Activated CD4-positive, alpha-beta T cell treated with anti-CD3 and anti-CD28 coated beads, Interleukin-2, amount 10 ng/mL, durations not matched to agents 24 days and 14 days (primary cell): ENCODE results near the gene SSBP2. TPM values are rescaled to one million over a fixed set of nuclear protein-coding genes. Genes with fewer than 3 reads are reported as not detected.
A peak's percentile ranks its signal among the peaks of the same experiment; 100 is the strongest.

ENCODE experiments used
- DNase-seq: peaks from one replicate; pipeline ENCODE4 v3.0.0; 2022
- H3K27ac Mint-ChIP-seq: one replicate; pipeline ENCODE4 v1.8.0; 2022; ENCODE audit warnings: mild to moderate bottlenecking, mixed read lengths
- H3K27me3 Mint-ChIP-seq: one replicate; pipeline ENCODE4 v1.8.0; 2022; ENCODE audit warnings: mixed read lengths
- H3K36me3 Mint-ChIP-seq: one replicate; pipeline ENCODE4 v1.8.0; 2022; ENCODE audit warnings: low read depth, mild to moderate bottlenecking, mixed read lengths
- H3K4me1 Mint-ChIP-seq: one replicate; pipeline ENCODE4 v1.8.0; 2021; ENCODE audit warnings: mixed read lengths
- H3K4me3 Mint-ChIP-seq: one replicate; pipeline ENCODE4 v1.8.0; 2022; ENCODE audit warnings: mild to moderate bottlenecking, moderate library complexity, mixed read lengths
- H3K9me3 Mint-ChIP-seq: one replicate; pipeline ENCODE4 v1.8.0; 2021; ENCODE audit warnings: mixed read lengths
- intact Hi-C: fragments of 100-400 bp; cut with micrococcal nuclease; formaldehyde crosslinking; loops from one replicate; pipeline ENCODE4 v1.15.1; 2023
- total RNA-seq: library from RNA; stranded (reverse); gene quantifications from 2 replicates; pipeline ENCODE4 v1.2.3, GENCODE V29; 2022

The SSBP2 gene
- total RNA-seq, 1 donor from 2014 or later = 13.1 TPM

- Mint-ChIP-seq H3K27ac (no peak overlapping the region), H3K4me1 (peaks cover 10% of the 10 kb centered on the region), H3K9me3 (peaks cover 6% of the 10 kb centered on the region), H3K4me3 (no peak overlapping the region), H3K36me3 (no peaks in the 10 kb centered on the region), H3K27me3 (no peaks in the 10 kb centered on the region)
- DNase-seq = no peak
- intact Hi-C loops = no loop called here
These were observed 11.1 kb upstream of the SSBP2 start for GRCh38 chr5:81761970-81762369.

- H3K4me1 Mint-ChIP-seq = peaks cover 10% of the 10 kb centered on the region
- DNase-seq = no peak
- intact Hi-C loops = no loop called here
- H3K9me3 Mint-ChIP-seq = peaks cover 6% of the 10 kb centered on the region
- no peak overlapping the region for H3K4me3 Mint-ChIP-seq
- H3K36me3 Mint-ChIP-seq = no peaks in the 10 kb centered on the region
- H3K27me3 Mint-ChIP-seq = no peaks in the 10 kb centered on the region
- H3K27ac Mint-ChIP-seq = no peak overlapping the region
These were observed 10.4 kb upstream of the SSBP2 start for GRCh38 chr5:81761270-81761669.

DNA sequence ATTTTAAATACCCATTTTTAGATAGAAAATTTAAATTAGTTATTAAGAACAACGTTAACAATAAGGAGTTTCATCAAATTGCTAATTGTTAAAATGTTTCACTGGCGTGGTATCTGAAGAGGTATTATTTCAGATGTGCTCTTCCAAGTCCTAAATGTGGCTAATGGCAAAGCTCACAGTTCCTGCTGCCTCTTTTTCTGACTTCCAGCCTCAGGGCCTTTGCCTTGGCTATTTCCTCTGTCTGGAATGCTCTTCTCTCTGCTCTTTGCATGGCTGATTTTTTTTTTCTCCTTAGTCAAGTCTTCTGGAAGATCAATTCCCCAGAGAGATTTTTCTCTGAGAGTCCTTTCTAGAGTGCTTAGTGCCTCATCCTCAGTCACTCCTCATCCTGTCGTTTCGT is 9.6 kb upstream of the SSBP2 start:
- Mint-ChIP-seq H3K27me3 (peaks cover 1% of the 10 kb centered on the region), H3K27ac (no peak overlapping the region), H3K4me3 (no peak overlapping the region), H3K36me3 (no peaks in the 10 kb centered on the region), H3K4me1 (peaks cover 10% of the 10 kb centered on the region), H3K9me3 (peaks cover 6% of the 10 kb centered on the region)
- intact Hi-C loops = no loop called here
- DNase-seq = no peak

DNA sequence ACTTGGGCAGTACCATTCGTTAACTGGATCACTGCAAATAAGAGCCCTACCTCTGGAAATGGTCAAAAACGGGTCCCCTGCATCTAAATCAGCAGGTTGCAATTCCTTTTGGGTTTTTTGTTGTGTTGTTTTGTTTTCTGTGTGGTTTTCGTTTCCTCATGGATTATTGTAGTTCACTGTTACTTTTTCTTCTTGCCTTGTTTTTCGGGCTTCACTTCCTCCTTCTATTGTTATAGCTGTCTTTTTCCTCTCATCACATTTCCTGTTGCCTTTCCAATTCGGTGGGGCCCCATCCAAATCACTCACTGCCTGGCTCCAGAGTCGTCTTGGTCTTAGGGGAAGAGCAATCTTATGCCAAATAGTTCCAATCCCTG is 8.7 kb upstream of the SSBP2 start:
- H3K27me3 Mint-ChIP-seq = peaks cover 3% of the 10 kb centered on the region
- no peak overlapping the region for H3K4me3 Mint-ChIP-seq
- DNase-seq = no peak
- H3K4me1 Mint-ChIP-seq = peaks cover 10% of the 10 kb centered on the region
- intact Hi-C loops = loop anchor here (10.0 kb wide), 2 partner anchors 455 to 1105 kb away; partner anchors contain the start of genes DHFR, MSH3 and ZCCHC9
- no peak overlapping the region for H3K27ac Mint-ChIP-seq
- H3K36me3 Mint-ChIP-seq = no peaks in the 10 kb centered on the region
- peaks cover 6% of the 10 kb centered on the region for H3K9me3 Mint-ChIP-seq

DNA sequence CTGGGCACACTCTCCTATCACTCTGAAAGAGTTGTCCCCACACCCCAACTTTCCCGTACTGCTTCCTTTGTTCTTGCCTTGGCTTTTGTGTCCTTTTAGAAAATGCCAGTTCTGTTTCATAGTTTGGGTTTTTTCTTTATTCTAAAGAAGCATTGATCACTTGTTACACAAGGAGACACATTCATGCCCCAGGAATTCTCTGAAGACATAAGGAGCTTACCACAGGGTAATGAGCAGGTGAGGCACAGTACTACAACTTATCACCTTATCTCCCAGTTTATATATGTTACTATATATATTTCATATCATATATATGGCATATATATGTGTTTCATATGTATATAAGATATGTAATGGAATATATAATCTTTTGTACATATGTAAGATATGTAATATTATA is 6.5 kb upstream of the SSBP2 start:
- Mint-ChIP-seq H3K36me3 (no peaks in the 10 kb centered on the region), H3K27me3 (peaks cover 9% of the 10 kb centered on the region), H3K9me3 (peaks cover 6% of the 10 kb centered on the region), H3K4me3 (no peak overlapping the region), H3K27ac (no peak overlapping the region), H3K4me1 (peaks cover 10% of the 10 kb centered on the region)
- intact Hi-C loops = loop anchor here (10.0 kb wide), 2 partner anchors 453 to 1103 kb away; partner anchors contain the start of genes DHFR, MSH3 and ZCCHC9
- DNase-seq = no peak

- DNase-seq = no peak
- H3K4me1 Mint-ChIP-seq = peaks cover 10% of the 10 kb centered on the region
- H3K9me3 Mint-ChIP-seq = peaks cover 6% of the 10 kb centered on the region
- no peaks in the 10 kb centered on the region for H3K36me3 Mint-ChIP-seq
- no peak overlapping the region for H3K27ac Mint-ChIP-seq
- intact Hi-C loops = loop anchor here (10.0 kb wide), 2 partner anchors 451 to 1101 kb away; partner anchors contain the start of genes DHFR, MSH3 and ZCCHC9
- no peak overlapping the region for H3K4me3 Mint-ChIP-seq
- peaks cover 9% of the 10 kb centered on the region for H3K27me3 Mint-ChIP-seq
These were observed 5.1 kb upstream of the SSBP2 start for GRCh38 chr5:81756016-81756415.

DNA sequence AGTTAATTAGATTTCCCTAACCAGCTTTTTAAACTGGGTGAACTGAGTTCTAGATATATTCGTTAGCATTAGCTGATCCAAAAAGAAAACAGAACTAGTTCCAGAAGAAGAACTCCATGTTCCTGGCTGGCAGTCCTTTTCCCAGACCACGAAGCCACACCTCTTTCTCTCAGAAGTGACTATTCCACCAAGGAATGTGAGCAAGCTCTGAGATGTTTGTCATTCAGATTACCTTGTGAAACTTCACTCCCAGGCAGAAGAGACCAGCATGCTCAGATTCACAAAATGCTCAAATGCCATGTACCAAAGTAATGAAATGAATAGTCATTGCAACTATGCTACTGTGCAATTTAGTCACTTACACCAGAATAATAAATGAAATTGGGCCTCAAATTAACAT is 4.4 kb upstream of the SSBP2 start:
- Mint-ChIP-seq H3K27ac (no peak overlapping the region), H3K36me3 (no peaks in the 10 kb centered on the region), H3K27me3 (peaks cover 9% of the 10 kb centered on the region), H3K4me1 (peaks cover 10% of the 10 kb centered on the region), H3K4me3 (no peak overlapping the region), H3K9me3 (peaks cover 6% of the 10 kb centered on the region)
- no peak for DNase-seq
- intact Hi-C loops = loop anchor here (10.0 kb wide), 2 partner anchors 451 to 1101 kb away; partner anchors contain the start of genes DHFR, MSH3 and ZCCHC9

GRCh38 chr5:81754621-81755020 is 3.7 kb upstream of the SSBP2 start:
- peaks cover 4% of the 10 kb centered on the region for H3K9me3 Mint-ChIP-seq
- peaks cover 9% of the 10 kb centered on the region for H3K27me3 Mint-ChIP-seq
- H3K4me3 Mint-ChIP-seq = no peak overlapping the region
- no peak overlapping the region for H3K27ac Mint-ChIP-seq
- intact Hi-C loops = loop anchor here (5.0 to 10.0 kb wide), 4 partner anchors 413 to 1100 kb away; partner anchors contain the start of genes DHFR, MSH3, RPS23 and ZCCHC9
- no peaks in the 10 kb centered on the region for H3K36me3 Mint-ChIP-seq
- H3K4me1 Mint-ChIP-seq = peaks cover 9% of the 10 kb centered on the region
- no peak for DNase-seq

- H3K27me3 Mint-ChIP-seq = peaks cover 17% of the 10 kb centered on the region
- no peak overlapping the region for H3K27ac Mint-ChIP-seq
- no peaks in the 10 kb centered on the region for H3K36me3 Mint-ChIP-seq
- no peaks in the 10 kb centered on the region for H3K9me3 Mint-ChIP-seq
- intact Hi-C loops = loop anchor here (5.0 to 10.0 kb wide), 4 partner anchors 414 to 1099 kb away; partner anchors contain the start of genes DHFR, MSH3, RPS23 and ZCCHC9
- DNase-seq = no peak
- H3K4me3 Mint-ChIP-seq = no peak overlapping the region
- peaks cover 12% of the 10 kb centered on the region for H3K4me1 Mint-ChIP-seq
These were observed 2.5 kb upstream of the SSBP2 start for GRCh38 chr5:81753429-81753828.

DNA sequence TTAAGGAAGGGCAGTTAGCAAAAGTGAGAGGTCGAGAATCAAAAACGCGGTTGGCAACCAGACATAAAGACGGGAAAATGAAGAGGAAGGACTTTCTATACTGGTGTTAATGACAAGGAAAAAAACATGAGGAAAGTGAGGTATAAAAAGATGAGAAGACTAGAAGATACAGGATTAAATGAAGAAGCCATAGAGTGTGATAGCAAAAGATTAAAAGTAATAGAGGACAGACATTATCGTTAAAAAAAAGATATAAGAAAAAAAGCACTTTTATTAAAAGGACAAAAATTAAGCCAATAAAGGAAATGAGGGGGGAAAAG is 1.7 kb upstream of the SSBP2 start:
- H3K4me3 Mint-ChIP-seq = no peak overlapping the region

DNA sequence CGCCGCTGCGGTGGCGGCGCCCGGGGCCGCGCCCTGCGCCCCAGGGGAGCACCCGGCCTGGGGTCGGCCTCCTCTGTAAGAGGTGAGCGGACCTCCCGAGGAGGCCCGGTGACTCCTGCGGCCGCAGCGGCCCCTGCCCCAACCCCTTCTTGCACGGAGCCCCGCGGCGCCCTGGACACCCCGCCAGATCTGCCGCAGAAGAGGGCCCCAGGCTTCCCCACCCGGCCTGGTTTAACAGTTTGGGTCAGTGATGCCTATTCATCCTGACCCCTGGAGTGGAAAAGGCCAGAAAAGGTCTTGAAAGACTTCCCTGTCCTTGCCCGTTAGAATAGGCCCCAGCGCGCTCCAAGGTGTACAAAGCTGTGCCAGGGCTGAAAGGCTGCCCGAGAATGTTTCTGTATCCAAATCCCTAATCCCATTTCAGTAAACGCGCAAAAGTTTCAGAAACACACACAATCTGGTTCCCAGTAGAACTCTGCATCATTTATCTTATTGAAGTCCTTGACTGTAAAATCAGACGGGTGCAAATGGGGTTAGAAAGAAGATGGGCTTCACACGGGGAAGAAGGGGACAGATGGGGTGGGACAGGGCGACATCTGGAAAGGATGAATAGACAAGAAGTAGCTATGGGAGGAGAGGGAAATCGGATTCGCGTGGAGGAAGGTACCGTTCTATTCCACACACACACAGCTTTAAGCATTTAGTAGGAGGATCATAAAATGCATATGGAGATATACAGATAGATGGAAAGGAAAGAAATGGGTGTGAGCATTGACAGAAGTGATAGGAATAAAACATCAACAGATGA is 1.1 kb upstream of the SSBP2 start:
- Mint-ChIP-seq H3K27ac (peak overlapping the region; percentile 93), H3K4me1 (peaks cover 10% of the 10 kb centered on the region), H3K9me3 (no peaks in the 10 kb centered on the region), H3K4me3 (peak overlapping the region; percentile 90), H3K27me3 (peaks cover 24% of the 10 kb centered on the region), H3K36me3 (no peaks in the 10 kb centered on the region)
- DNase-seq = no peak
- intact Hi-C loops = loop anchor here (1.0 to 10.0 kb wide), 10 partner anchors 26 to 1097 kb away; partner anchors contain the start of genes DHFR, MSH3, RPS23 and ZCCHC9

More for the DNA sequence above, 1.7 kb upstream of the SSBP2 start:
- no peak for DNase-seq
- H3K27me3 Mint-ChIP-seq = peaks cover 20% of the 10 kb centered on the region
- intact Hi-C loops = loop anchor here (5.0 to 10.0 kb wide), 4 partner anchors 415 to 1098 kb away; partner anchors contain the start of genes DHFR, MSH3, RPS23 and ZCCHC9
- H3K27ac Mint-ChIP-seq = no peak overlapping the region
- no peaks in the 10 kb centered on the region for H3K36me3 Mint-ChIP-seq
- peaks cover 10% of the 10 kb centered on the region for H3K4me1 Mint-ChIP-seq
- H3K9me3 Mint-ChIP-seq = no peaks in the 10 kb centered on the region

- H3K36me3 Mint-ChIP-seq = no peaks in the 10 kb centered on the region
- peak overlapping the region; percentile 93 for H3K27ac Mint-ChIP-seq
- peak; percentile 81 for DNase-seq
- peaks cover 16% of the 10 kb centered on the region for H3K4me1 Mint-ChIP-seq
- H3K27me3 Mint-ChIP-seq = peaks cover 28% of the 10 kb centered on the region
- intact Hi-C loops = loop anchor here (1.0 to 10.0 kb wide), 10 partner anchors 28 to 1096 kb away; partner anchors contain the start of genes DHFR, MSH3, RPS23 and ZCCHC9
- H3K9me3 Mint-ChIP-seq = no peaks in the 10 kb centered on the region
- H3K4me3 Mint-ChIP-seq = peak overlapping the region; percentile 90
These were observed 439 bp downstream of the SSBP2 start for GRCh38 chr5:81750308-81751008.

DNA sequence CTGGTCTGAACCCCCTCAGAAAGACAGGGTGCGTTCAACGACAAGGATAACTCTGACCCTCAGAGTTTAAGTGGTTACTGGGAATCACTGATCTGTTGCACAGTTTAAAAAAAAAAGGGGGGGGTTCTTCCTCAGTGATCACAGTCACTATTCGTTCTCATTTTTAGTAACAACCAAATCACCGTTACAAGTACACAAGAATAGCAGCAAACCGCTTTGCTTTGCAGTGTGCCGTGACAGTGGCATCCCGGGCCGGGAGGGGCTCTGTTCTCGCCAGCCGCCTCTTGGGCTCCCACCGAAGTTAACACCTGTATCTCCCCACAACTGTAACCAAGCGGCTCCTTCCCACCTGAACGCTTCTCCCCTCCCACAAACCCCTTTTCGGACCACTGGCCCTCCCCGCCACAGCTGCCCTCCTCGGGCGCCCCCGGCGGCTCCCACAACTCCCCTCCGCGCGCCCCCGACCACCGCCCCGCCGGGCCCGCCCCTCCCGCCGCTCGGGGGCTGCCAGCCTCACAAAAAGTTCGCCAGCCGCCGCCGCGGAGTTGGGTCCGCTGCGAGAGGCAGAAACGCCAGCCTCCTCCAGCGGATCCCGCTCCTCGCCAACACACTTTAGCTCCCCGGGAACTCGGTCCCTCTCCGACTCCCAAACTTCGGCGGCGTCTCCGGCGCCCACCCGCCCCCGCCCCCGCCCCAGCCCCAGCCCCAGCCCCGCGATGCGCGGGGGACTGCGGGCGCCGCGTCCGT is 1.2 kb downstream of the SSBP2 start:
- no peaks in the 10 kb centered on the region for H3K9me3 Mint-ChIP-seq
- H3K27ac Mint-ChIP-seq = peak overlapping the region; percentile 92
- peaks cover 27% of the 10 kb centered on the region for H3K27me3 Mint-ChIP-seq
- peak; percentile 82 for DNase-seq
- H3K4me1 Mint-ChIP-seq = peaks cover 16% of the 10 kb centered on the region
- H3K36me3 Mint-ChIP-seq = no peaks in the 10 kb centered on the region
- intact Hi-C loops = loop anchor here (2.0 to 10.0 kb wide), 6 partner anchors 235 to 1095 kb away; partner anchors contain the start of genes DHFR, MSH3, RPS23 and ZCCHC9
- H3K4me3 Mint-ChIP-seq = peak overlapping the region; percentile 89
